HG02973 (cell line): ENCODE measurements around the gene SLC38A10.
A peak's percentile ranks its signal among the peaks of the same experiment; 100 is the strongest.
"Not testable (repeated sequence)": the region's sequence is repeated elsewhere in the genome, so short reads cannot be mapped to it uniquely, and the experiment has no call there.

Experiments
- ATAC-seq: cut with Tn5 transposase; IDR thresholded peaks from one replicate; pipeline ENCODE4 v1.9.1; 2021; ENCODE audit warnings: moderate library complexity; ENCODE audit not compliant: unreplicated experiment

The SLC38A10 gene

GRCh38 chr17:81232616-81233241, 62.4 kb downstream of the SLC38A10 start:
- no peak for ATAC-seq

- no peak for ATAC-seq
These were observed 63.1 kb downstream of the SLC38A10 start for GRCh38 chr17:81231766-81232581.

DNA sequence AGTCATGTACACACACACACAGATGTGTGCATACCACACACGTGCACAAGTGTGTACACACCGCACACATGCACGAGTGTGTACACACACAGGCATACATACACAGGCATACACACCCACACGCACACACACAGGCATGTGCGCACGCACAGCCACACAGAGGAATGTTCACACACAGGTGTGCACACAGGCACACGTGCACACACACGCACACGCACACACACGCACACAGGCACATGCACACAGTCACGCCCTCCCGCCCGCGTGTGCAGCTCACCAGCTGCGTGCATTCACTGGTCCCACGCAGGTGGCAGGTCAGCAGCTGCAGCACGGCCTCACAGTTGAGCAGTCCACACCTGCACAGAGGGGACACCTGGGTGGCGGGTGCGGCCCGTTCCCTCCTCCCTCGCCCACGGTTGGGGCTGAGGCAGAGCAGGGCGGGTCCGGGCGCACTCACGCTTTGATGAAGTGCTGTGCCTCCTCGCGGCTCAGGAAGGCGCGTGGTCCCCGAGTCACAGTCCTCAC, 63.9 kb downstream of the SLC38A10 start:
- ATAC-seq: no peak

- no peak for ATAC-seq
These were observed 64.9 kb downstream of the SLC38A10 start for GRCh38 chr17:81230043-81230820.

DNA sequence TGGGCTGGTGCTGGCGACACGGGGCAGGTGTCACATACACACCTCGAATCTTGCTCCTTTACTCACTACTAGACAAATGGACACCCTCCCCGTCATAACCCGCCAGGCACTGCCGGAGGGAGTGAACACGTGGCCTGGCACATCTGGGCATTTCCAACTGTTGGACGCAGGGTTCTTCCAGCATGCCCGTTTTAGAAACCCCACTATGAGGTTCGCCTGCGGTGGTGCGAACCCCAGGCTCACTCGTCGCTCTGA, 65.5 kb downstream of the SLC38A10 start:
- ATAC-seq: no peak

GRCh38 chr17:81228834-81229665, 66.1 kb downstream of the SLC38A10 start:
- no peak for ATAC-seq

GRCh38 chr17:81228420-81228819, 66.7 kb downstream of the SLC38A10 start:
- no peak for ATAC-seq

DNA sequence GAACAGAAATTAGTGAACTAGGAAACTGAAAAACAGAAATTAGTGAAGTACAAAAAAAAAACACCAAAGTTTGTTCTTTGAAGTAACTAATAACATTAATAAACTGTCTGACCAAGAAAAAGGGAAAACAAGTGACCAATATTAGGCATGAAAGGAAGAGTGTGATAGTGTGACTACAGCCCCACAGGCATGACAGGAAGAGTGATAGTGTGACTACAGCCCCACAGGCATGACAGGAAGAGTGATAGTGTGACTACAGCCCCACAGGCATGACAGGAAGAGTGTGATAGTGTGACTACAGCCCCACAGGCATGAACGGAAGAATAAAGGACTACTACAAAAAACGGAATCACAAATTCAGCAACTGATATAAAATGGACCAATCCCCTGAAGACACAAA, 67.5 kb downstream of the SLC38A10 start:
- ATAC-seq: not testable (repeated sequence)

DNA sequence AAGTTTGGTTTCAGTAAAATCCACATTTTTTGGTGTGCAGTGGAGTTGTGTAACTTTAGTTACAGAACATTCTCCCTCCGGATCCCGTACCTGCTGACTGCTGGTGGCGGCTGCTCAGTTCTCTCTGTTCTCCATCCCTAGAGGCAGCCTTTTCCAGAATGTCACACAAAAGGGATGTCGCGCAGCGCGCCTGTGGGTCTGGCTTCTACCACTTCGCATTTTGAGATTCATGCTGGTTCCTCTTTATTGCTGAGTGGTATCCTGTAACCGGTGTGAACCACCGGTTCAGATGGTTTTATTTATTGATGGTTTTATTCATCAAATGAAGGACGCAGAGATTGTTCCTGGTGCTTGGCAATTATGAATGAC, 71.4 kb downstream of the SLC38A10 start:
- ATAC-seq: no peak

DNA sequence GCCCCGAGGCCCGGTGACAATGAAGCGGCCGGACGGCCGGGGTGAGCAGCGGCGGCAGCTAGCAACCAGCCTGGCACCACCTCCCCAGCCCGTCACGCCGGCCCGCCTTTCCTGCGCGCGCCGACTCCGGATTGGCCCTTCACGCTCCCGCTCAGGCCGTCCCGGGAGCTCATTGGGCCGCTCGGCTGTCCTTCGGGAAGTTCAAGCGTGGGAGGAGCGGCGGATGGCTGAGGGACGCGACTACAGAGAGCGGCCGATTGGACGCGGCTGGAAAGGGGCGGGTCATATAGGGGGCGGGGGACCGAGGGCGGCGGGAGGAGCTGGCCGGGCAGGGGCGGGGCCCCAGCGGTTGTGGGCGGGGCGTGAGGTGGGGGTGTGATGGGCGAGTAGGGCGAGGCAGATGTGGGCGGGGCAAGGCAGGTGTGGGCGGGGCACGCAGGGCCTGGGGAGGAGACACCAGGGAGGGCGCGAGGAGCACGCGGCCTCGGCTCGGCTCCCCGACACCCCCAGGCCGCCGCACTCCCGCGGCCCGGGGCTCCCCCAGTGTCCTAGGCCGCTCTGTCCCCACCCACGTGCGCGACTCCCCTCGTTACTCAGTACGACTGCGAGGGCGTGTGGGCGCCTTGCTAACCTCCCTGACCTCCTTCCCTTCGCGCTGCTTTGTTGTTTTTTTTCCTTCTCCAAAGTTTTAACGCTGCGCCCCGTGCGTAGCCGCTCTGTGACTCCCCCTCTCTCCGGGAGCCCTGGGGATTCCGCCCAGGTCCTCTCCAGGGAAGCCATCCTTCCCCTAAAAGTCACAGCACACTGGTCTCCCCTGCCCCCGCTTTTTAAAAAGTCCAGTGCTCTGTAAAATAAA, 72.0 kb downstream of the SLC38A10 start, which contains the start of gene CEP131:
CEP131 (minus strand) TSS at position 60 of the 856 bp plus-strand sequence. CDS start 2,909 bp downstream, outside the sequence.
- peak; percentile 90 for ATAC-seq

DNA sequence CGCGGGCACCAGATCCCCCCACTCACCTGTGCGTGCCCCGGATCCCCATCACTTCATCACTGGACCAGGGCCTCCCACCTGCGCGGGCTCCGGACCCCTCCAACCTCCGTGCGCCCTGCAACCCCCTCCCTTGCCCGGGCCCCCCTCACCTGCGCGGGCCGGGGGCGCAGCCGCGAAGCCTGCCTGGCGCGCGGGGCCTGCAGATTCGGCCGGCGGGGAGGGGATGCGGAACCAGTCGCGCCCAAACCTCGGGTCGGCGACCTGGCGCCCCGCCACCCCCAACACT, 72.5 kb downstream of the SLC38A10 start:
- ATAC-seq: no peak

GRCh38 chr17:81221842-81222619, 73.1 kb downstream of the SLC38A10 start:
- ATAC-seq: no peak

DNA sequence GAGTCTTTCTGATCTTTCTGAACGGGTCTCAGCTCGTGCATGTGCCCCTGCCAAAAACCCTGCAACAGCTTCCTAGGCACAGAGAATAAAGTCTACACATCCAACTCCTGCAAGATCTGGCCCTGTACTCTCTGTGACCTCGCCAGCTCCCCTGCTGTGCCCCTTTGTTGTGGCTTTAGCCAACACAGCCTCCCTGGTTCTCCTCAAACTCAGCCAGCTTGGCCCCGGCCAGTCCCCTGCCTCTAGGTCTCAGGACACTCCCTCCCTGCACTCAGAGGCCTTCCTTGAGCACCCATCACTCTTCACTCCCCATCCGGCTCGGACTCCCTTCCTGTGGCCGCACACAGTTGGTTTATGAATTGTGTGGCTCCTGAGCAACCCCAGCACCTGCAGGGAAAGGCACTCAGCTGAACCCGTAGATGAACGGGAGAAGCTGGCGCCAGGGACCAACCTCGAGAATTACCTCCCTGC, 73.7 kb downstream of the SLC38A10 start:
- no peak for ATAC-seq

DNA sequence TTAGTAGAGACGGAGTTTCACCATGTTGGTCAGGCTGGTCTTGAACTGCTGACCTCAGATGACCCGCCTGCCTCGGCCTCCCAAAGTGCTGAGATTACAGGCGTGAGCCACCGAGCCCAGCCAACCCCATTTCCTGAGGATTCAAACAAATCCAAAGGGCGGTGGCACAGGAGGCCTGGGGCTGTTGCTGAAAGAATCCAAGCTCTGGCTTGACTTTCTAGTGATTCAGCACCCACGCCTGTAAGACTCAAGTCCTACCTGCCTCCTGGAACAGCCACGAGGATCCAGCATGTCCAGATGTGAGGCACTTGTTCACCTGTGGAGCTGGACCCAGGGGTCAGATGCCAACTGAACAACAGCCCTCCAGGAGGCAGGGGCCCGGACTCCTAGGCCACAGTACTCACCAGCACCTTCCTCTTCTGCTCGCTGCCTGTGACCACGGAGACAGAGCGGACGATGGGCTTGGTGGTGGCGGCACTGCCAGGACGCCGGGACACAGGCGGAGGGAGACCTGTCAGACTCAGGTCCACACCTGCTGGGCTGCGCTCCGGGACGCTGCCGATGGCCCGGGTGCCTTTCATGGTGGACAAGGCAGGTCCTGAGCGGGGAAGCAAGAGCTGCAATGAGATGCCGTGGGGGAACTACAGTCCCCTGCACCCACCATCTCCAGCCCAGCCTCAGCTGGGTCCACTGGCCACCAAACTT, 75.5 kb downstream of the SLC38A10 start:
- no peak for ATAC-seq

DNA sequence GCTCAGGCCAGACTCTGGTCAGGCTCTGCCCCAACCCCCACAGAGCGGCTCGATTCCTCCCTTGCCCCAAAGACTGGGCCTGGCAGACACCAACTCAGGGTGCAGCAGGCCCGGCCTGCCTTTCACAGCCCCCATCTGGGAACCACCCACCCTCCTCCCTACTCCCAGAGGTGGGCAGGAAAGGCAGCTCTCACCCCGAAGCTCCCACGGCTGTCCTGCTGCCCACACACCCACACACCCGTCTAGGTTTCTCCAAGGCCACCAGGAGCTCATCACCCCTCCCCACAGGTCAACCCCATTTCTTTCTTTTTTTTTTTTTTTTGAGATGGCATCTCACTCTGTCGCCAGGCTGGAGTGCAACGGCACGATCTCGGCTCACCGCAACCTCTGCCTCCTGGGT, 76.1 kb downstream of the SLC38A10 start:
- no peak for ATAC-seq

DNA sequence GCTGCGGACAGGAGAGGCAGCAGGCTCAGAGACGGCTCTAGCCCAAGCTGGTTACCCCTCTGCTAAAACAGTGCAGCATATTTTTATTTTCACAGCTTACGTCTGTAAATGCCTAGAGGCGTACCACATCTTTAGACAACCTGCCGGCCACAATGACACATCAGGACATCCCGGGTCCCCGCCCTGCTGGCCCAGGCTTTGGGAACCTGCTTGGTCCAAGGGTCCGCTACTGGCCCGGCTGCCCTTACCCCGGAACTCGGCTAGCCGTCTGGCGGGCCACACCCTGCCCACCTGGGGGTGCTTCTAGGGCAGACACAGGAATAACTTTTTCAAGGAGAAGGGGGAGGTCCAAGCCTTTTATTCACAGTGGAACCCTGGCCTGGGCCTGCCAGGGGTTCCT, 76.6 kb downstream of the SLC38A10 start:
- ATAC-seq: no peak

DNA sequence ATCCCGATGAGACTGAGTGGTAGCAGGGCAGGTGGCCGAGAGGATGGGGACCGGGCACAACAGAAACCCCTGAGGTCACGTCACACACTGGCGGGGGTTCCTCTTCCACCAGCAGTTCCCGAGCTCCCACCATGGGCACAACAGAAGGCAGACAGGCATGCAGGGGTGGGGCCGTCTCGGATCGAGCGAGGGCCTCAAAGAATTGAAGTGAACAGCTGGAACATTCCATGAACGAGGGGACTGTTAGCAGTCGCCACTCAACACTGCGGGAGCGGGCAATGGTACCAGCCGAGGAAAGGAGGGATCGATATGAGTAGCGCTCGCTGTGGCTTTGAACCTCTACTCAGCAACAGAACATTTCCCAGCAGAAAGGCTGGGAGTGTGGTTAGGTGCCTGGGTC, 77.6 kb downstream of the SLC38A10 start:
- no peak for ATAC-seq

- no peak for ATAC-seq
These were observed 81.1 kb downstream of the SLC38A10 start for GRCh38 chr17:81213978-81214377.

DNA sequence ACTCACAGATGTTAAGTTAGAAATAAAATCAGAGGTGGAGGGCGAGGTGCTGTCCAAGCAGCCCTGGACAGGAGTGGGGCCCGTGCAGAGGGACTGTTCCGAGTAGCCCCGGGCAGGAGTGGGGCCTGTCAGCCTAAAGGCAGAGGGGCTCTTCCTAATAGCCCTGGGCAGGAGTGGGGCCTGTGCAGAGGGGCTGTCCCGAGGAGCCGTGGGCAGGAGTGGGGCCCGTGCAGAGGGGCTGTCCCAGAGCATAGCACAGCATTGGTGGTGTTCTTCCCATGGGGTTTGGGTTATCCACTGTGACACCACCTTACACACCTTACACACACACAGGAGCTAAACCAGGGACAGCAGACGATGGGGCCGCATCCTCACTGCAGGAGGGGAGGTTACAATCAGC, 82.7 kb downstream of the SLC38A10 start:
- no peak for ATAC-seq
